ENCODE data around the gene GRID2.

The GRID2 gene

DNA sequence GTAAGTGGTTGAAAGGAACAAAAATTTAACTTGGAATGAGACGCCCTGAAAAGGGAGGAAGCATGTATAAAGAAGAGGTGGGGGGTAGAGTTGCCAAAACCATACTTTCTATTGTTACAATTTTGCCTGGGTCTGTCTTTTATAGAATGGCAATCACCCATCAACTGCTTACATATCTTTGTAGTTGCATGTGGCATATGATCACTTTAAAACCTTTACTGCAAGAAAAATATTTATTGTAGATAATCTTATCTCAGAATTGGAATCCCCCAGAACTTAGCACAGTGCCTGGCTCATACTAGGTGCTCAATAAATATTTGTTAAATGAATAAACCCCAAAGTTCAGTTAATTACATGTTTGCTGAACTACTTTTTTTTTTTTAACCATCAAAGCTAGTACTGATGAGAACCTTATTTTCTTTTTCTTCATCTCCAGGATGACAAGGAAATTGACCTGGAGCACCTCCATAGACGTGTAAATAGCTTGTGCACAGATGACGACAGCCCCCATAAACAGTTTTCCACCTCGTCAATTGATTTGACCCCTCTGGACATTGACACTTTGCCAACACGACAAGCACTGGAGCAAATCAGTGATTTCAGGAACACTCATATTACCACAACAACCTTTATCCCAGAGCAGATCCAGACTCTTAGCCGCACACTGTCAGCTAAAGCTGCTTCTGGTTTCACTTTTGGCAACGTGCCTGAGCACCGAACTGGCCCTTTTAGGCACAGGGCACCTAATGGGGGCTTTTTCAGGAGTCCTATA lies 1468.1 kb downstream of the GRID2 start:
- no peak for DNase-seq (ENCODE audit: low spot score)
- in situ Hi-C loops (cut with MboI; ENCODE audit: low sequenced_read_pairs, unreplicated experiment), result no loop called here
- TF ChIP-seq, protein P1, sequence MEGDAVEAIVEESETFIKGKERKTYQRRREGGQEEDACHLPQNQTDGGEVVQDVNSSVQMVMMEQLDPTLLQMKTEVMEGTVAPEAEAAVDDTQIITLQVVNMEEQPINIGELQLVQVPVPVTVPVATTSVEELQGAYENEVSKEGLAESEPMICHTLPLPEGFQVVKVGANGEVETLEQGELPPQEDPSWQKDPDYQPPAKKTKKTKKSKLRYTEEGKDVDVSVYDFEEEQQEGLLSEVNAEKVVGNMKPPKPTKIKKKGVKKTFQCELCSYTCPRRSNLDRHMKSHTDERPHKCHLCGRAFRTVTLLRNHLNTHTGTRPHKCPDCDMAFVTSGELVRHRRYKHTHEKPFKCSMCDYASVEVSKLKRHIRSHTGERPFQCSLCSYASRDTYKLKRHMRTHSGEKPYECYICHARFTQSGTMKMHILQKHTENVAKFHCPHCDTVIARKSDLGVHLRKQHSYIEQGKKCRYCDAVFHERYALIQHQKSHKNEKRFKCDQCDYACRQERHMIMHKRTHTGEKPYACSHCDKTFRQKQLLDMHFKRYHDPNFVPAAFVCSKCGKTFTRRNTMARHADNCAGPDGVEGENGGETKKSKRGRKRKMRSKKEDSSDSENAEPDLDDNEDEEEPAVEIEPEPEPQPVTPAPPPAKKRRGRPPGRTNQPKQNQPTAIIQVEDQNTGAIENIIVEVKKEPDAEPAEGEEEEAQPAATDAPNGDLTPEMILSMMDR (IDR thresholded peaks at IDR 0.05; ENCODE audit: borderline replicate concordance, control extremely low read depth, extremely low read depth, insufficient read depth, missing control alignments), result no peak

DNA sequence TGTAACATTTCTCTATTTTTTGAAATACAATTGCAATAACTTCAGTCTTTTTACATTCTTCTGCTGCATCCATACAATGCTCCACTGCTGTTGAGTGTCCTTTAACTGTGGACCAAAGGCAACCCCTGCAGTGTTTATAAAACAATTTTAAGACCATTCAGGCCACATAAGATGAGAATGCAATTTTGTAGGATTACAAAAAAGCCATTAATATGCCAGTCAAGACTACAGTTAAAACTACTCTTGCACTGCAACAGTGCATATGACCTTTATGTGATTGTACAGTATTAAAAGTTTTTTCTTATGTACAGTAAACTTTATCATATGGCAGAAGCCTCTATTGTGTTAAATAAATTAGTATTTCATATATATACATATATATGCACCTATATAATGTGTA lies 1469.1 kb downstream of the GRID2 start:
- TF ChIP-seq, protein P1 (IDR thresholded peaks at IDR 0.05; ENCODE audit: borderline replicate concordance, control extremely low read depth, extremely low read depth, insufficient read depth, missing control alignments), result no peak
- in situ Hi-C loops (cut with MboI; ENCODE audit: low sequenced_read_pairs, unreplicated experiment), result no loop called here
- DNase-seq (ENCODE audit: low spot score), result no peak

DNA sequence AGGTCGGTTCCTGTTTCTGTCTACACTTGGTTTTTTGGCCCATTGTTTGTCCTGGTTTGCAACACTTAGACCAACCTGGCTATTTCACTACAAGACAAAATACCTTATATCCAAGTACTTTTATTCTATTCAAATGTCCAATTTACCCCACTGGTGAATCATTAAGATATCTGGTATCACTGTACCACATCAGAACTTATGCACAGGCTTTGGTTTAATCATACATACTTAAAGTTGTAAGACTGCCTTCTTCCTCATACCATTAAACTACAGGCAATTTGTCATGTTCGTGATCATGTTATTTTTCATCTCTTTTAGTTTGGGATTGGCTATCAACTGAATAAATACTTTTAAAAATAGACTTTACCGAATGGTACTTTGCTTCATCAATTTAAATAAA lies 1471.8 kb downstream of the GRID2 start:
- TF ChIP-seq, protein P1 (IDR thresholded peaks at IDR 0.05; ENCODE audit: borderline replicate concordance, control extremely low read depth, extremely low read depth, insufficient read depth, missing control alignments), result no peak
- in situ Hi-C loops (cut with MboI; ENCODE audit: low sequenced_read_pairs, unreplicated experiment), result loop anchor here (25.0 kb wide), 1 partner anchor 362 kb away; no protein-coding TSS in a partner anchor
- no peak for DNase-seq (ENCODE audit: low spot score)

- in situ Hi-C loops (cut with MboI; ENCODE audit: low sequenced_read_pairs, unreplicated experiment), result loop anchor here (25.0 kb wide), 1 partner anchor 361 kb away; no protein-coding TSS in a partner anchor
- DNase-seq (ENCODE audit: low spot score), result no peak
- TF ChIP-seq, protein P1 (IDR thresholded peaks at IDR 0.05; ENCODE audit: borderline replicate concordance, control extremely low read depth, extremely low read depth, insufficient read depth, missing control alignments), result no peak
Measured at GRCh38 chr4:93776386-93777080, 1472.8 kb downstream of the GRID2 start.

- in situ Hi-C loops (cut with MboI; ENCODE audit: low sequenced_read_pairs, unreplicated experiment), result loop anchor here (25.0 kb wide), 1 partner anchor 360 kb away; no protein-coding TSS in a partner anchor
- no peak for DNase-seq (ENCODE audit: low spot score)
Measured at GRCh38 chr4:93777081-93777460, 1473.3 kb downstream of the GRID2 start.

GRCh38 chr4:93779228-93779627 lies 1475.5 kb downstream of the GRID2 start:
- in situ Hi-C loops (cut with MboI; ENCODE audit: low sequenced_read_pairs, unreplicated experiment), result loop anchor here (25.0 kb wide), 1 partner anchor 358 kb away; no protein-coding TSS in a partner anchor
- no peak for DNase-seq (ENCODE audit: low spot score)
- TF ChIP-seq, protein P1 (IDR thresholded peaks at IDR 0.05; ENCODE audit: borderline replicate concordance, control extremely low read depth, extremely low read depth, insufficient read depth, missing control alignments), result no peak

More at GRCh38 chr4:93777081-93777460, 1473.3 kb downstream of the GRID2 start:
- TF ChIP-seq, protein P1 (IDR thresholded peaks at IDR 0.05; ENCODE audit: borderline replicate concordance, control extremely low read depth, extremely low read depth, insufficient read depth, missing control alignments), result no peak
